B cell (primary cell): ENCODE results near the gene CCNA2. TPM values are rescaled to one million over a fixed set of nuclear protein-coding genes. Genes with fewer than 3 reads are reported as not detected.

Source experiments
- ATAC-seq: fragments of 200-7000 bp; cut with Tn5 transposase; one replicate; pipeline ENCODE4 v1.10.0; 2021; ENCODE audit warnings: low read depth, mild to moderate bottlenecking, moderate number of reproducible peaks, moderate library complexity
- CTCF ChIA-PET: fragments of 350-600 bp; sonication (Branson Sonifier 250); formaldehyde crosslinking; loops from one replicate; lab custom pipeline; 2021; ENCODE audit warnings: antibody characterized with exemption, inconsistent platforms; lab: Charles Lee
- POLR2A ChIA-PET: fragments of 350-600 bp; sonication (Branson Sonifier 250); formaldehyde crosslinking; loops from one replicate; lab custom pipeline; 2021; ENCODE audit warnings: antibody characterized with exemption; lab: Charles Lee
- DNase-seq: peaks from one replicate; pipeline ENCODE4 v3.0.0; 2013
- H2AFZ ChIP-seq: 2 replicates; pipeline ENCODE4 v1.6.1; 2012; ENCODE audit warnings: mild to moderate bottlenecking, low read depth, low read length; ENCODE audit not compliant: insufficient read depth, poor library complexity, severe bottlenecking
- H3K27ac ChIP-seq, 2 donors: 1 replicate in 1 of 2; 2 replicates in 1 of 2; pipeline ENCODE4 v1.5.1; 2012 to 2013; ENCODE audit warnings: low read length in 2 of 2, mild to moderate bottlenecking in 2 of 2, moderate library complexity in 1 of 2
- H3K27me3 ChIP-seq, 4 experiments: fragments of 200-600 bp in 1 of 4; sonication (generic) in 1 of 4; replicated peaks in 1 of 4; 1 replicate in 2 of 4; 2 replicates in 2 of 4; pipeline versions ENCODE4 v1.6.1 to v1.7.0; 2013 to 2016; ENCODE audit warnings: low read length in 3 of 4, mild to moderate bottlenecking in 2 of 4, mixed read lengths in 1 of 4, moderate library complexity in 1 of 4; ENCODE audit not compliant: insufficient read depth in 4 of 4, control insufficient read depth in 3 of 4; ENCODE audit errors: control extremely low read depth in 1 of 4
- H3K36me3 ChIP-seq, 2 experiments: replicated peaks in 1 of 2; 1 replicate in 1 of 2; 2 replicates in 1 of 2; pipeline versions ENCODE4 v1.6.1 to v1.7.1; 2013; ENCODE audit warnings: low read length in 1 of 2; ENCODE audit not compliant: insufficient read depth in 2 of 2, control insufficient read depth in 1 of 2; ENCODE audit errors: control extremely low read depth in 1 of 2, extremely low read depth in 1 of 2
- H3K4me1 ChIP-seq, 2 donors: fragments of 200-600 bp in 1 of 2; sonication (generic) in 1 of 2; 1 replicate in 1 of 2; 2 replicates in 1 of 2; pipeline versions ENCODE4 v1.5.1 to v1.6.1; 2013 to 2017; ENCODE audit warnings: low read length in 2 of 2; ENCODE audit not compliant: control insufficient read depth in 2 of 2, insufficient read depth in 2 of 2
- H3K4me2 ChIP-seq: replicated peaks from 2 replicates; pipeline ENCODE3; 2012; ENCODE audit warnings: mild to moderate bottlenecking, low read depth, low read length; ENCODE audit not compliant: poor library complexity, severe bottlenecking
- H3K4me3 ChIP-seq, 5 experiments: fragments of 200-600 bp in 1 of 5; sonication (generic) in 1 of 5; 1 replicate in 3 of 5; 2 replicates in 2 of 5; pipeline versions ENCODE4 v1.5.1 to v1.7.0; 2011 to 2016; ENCODE audit warnings: low read length in 4 of 5, mild to moderate bottlenecking in 4 of 5, low read depth in 2 of 5, control low read depth in 1 of 5, moderate library complexity in 1 of 5; ENCODE audit not compliant: insufficient read depth in 1 of 5; ENCODE audit errors: control extremely low read depth in 1 of 5, extremely low read depth in 1 of 5
- H3K79me2 ChIP-seq: fragments of 200-600 bp; sonication (generic); one replicate; pipeline ENCODE4 v1.6.0; 2016; ENCODE audit warnings: low read length; ENCODE audit not compliant: control insufficient read depth, insufficient read depth
- H3K9ac ChIP-seq: fragments of 200-600 bp; sonication (generic); 2 replicates; pipeline ENCODE4 v1.6.1; 2017; ENCODE audit warnings: mild to moderate bottlenecking, low read length, moderate library complexity
- H3K9me3 ChIP-seq, 3 donors: one replicate each; pipeline versions ENCODE4 v1.6.1 to v1.7.1; 2013; ENCODE audit warnings: low read length in 2 of 3; ENCODE audit not compliant: control insufficient read depth in 2 of 3, insufficient read depth in 1 of 3; ENCODE audit errors: control extremely low read depth in 1 of 3
- H4K20me1 ChIP-seq: 2 replicates; pipeline ENCODE4 v1.6.0; 2012; ENCODE audit warnings: mild to moderate bottlenecking, low read length; ENCODE audit not compliant: insufficient read depth, control insufficient read depth, poor library complexity, severe bottlenecking
- H3K27ac Mint-ChIP-seq: one replicate; pipeline ENCODE4 v1.8.0; 2021; ENCODE audit warnings: mixed read lengths
- H3K27me3 Mint-ChIP-seq: one replicate; pipeline ENCODE4 v1.8.0; 2021; ENCODE audit warnings: mixed read lengths
- H3K4me1 Mint-ChIP-seq: one replicate; pipeline ENCODE4 v1.8.0; 2021; ENCODE audit warnings: mixed read lengths
- H3K4me3 Mint-ChIP-seq: one replicate; pipeline ENCODE4 v1.8.0; 2021; ENCODE audit warnings: mixed read lengths
- H3K9me3 Mint-ChIP-seq: one replicate; pipeline ENCODE4 v1.8.0; 2022; ENCODE audit warnings: mixed read lengths; ENCODE audit not compliant: insufficient read depth
- EZH2 ChIP-seq: IDR thresholded peaks from 2 replicates; pipeline ENCODE4 v1.6.1; 2012; ENCODE audit warnings: borderline replicate concordance, low read depth, mild to moderate bottlenecking, moderate library complexity, low read length; ENCODE audit not compliant: insufficient read depth, poor library complexity, severe bottlenecking
- WGBS: methylation state at CpG from one replicate; pipeline ENCODE4 v1.1.5; 2013; ENCODE audit warnings: missing lambda C conversion rate; ENCODE audit not compliant: insufficient coverage; 5-methylcytosine and 5-hydroxymethylcytosine counted together
- intact Hi-C: fragments of 100-400 bp; cut with micrococcal nuclease; formaldehyde crosslinking; loops from one replicate; pipeline ENCODE4 v1.10.0; 2022
- polyA plus RNA-seq: library from polyadenylated mRNA; depleted of rRNA; stranded (reverse); fragments of >200 nt; gene quantifications from 2 replicates; pipeline ENCODE4 v1.2.3, GENCODE V29; 2012
- total RNA-seq, 2 donors: library from RNA; stranded (reverse); fragments of 120-200 nt in 1 of 2; gene quantifications; 1 replicate in 1 of 2; 2 replicates in 1 of 2; pipeline versions ENCODE4 v1.2.3 to v1.2.4, GENCODE V29; 2013 to 2022
- TF ChIP-seq, protein P1 (sequence below): fragments of 200-600 bp; IDR thresholded peaks from one replicate; pipeline ENCODE4 v1.8.0; 2022; ENCODE audit warnings: antibody characterized with exemption, mild to moderate bottlenecking

CCNA2 gene
- total and polyA plus RNA-seq, 2 donors (not counting 1 experiment from before 2014, with no cell fraction given): 0.84 to 0.94 TPM

DNA sequence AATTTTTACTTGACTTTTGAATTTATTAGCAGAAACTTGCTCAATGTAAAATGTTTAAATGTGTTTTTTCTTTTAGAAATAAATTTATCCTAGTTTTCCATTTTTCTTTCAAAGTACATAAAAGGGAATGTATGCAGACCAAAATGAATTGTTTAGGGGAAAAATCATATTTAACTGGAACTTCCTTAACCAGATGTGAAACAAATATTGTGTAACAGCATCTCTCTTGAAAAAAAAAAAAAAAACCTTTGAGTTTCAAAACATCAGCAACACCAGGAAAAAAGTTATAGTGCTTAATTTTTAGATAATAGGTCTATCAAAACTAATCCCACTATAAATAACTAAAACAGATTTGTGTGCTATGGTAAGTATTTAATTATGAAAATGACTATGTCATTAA lies 14.5 kb upstream of the CCNA2 start:
- no peak overlapping the region for H2AFZ ChIP-seq
- CTCF ChIA-PET: no interaction called here
- TF ChIP-seq, protein P1, sequence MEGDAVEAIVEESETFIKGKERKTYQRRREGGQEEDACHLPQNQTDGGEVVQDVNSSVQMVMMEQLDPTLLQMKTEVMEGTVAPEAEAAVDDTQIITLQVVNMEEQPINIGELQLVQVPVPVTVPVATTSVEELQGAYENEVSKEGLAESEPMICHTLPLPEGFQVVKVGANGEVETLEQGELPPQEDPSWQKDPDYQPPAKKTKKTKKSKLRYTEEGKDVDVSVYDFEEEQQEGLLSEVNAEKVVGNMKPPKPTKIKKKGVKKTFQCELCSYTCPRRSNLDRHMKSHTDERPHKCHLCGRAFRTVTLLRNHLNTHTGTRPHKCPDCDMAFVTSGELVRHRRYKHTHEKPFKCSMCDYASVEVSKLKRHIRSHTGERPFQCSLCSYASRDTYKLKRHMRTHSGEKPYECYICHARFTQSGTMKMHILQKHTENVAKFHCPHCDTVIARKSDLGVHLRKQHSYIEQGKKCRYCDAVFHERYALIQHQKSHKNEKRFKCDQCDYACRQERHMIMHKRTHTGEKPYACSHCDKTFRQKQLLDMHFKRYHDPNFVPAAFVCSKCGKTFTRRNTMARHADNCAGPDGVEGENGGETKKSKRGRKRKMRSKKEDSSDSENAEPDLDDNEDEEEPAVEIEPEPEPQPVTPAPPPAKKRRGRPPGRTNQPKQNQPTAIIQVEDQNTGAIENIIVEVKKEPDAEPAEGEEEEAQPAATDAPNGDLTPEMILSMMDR: no peak
- no peak for TF ChIP-seq EZH2
- ATAC-seq (no peak), DNase-seq (no peak)
- Mint-ChIP-seq H3K27me3 (no peaks in the 10 kb centered on the region), H3K9me3 (no peaks in the 10 kb centered on the region), H3K4me1 (no peaks in the 10 kb centered on the region), H3K27ac (no peak overlapping the region), H3K4me3 (no peak overlapping the region)
- no peaks in the 10 kb centered on the region for H3K4me1 ChIP-seq
- H3K4me3 ChIP-seq: no peak overlapping the region
- H3K79me2 ChIP-seq: no peaks in the 10 kb centered on the region
- H3K36me3 ChIP-seq: peaks cover 0 to 8% of the 10 kb centered on the region in 2 experiments
- no peak overlapping the region for H3K9ac ChIP-seq
- no peaks in the 10 kb centered on the region for H4K20me1 ChIP-seq
- no peaks in the 10 kb centered on the region for H3K9me3 ChIP-seq
- intact Hi-C loops: no loop called here
- no peak overlapping the region for H3K27ac ChIP-seq
- no peak overlapping the region for H3K4me2 ChIP-seq
- H3K27me3 ChIP-seq: no peaks in the 10 kb centered on the region
- POLR2A ChIA-PET: no interaction called here

DNA sequence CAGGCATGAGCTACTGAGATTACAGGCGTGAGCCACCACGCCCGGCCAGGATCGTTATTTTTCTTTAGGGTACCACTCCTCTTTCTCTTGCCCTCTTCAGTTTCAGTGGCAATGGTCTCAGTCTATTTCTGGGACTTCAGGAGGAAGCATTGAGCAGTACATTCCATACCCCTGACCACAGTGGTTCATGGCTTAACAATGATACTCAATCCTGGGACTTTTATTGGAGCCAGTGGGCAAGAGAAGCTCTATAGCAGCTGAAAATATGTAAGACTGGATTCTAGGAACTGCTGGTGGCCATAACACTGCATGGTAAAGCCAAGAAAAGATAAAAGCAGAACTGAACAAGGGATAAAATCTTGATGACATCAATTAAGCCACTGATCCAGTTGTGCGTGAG lies 5.8 kb upstream of the CCNA2 start:
- no peak overlapping the region for H3K9ac ChIP-seq
- no peak for DNase-seq
- H3K9me3 ChIP-seq: no peaks in the 10 kb centered on the region
- H3K79me2 ChIP-seq: no peaks in the 10 kb centered on the region
- H3K27me3 Mint-ChIP-seq: no peaks in the 10 kb centered on the region
- H3K4me3 ChIP-seq: no peak overlapping the region
- CTCF ChIA-PET: no interaction called here
- H4K20me1 ChIP-seq: no peaks in the 10 kb centered on the region
- POLR2A ChIA-PET: no interaction called here
- no peak overlapping the region for H2AFZ ChIP-seq
- intact Hi-C loops: no loop called here
- H3K27me3 ChIP-seq: no peaks in the 10 kb centered on the region
- H3K4me1 Mint-ChIP-seq: no peaks in the 10 kb centered on the region
- peaks cover 2 to 3% of the 10 kb centered on the region in 2 experiments for H3K36me3 ChIP-seq
- no peak for TF ChIP-seq EZH2
- TF ChIP-seq, protein P1: no peak
- no peaks in the 10 kb centered on the region for H3K4me1 ChIP-seq
- no peaks in the 10 kb centered on the region for H3K9me3 Mint-ChIP-seq
- no peak overlapping the region for H3K4me3 Mint-ChIP-seq
- no peak overlapping the region for H3K27ac ChIP-seq
- ATAC-seq: no peak
- no peak overlapping the region for H3K27ac Mint-ChIP-seq
- H3K4me2 ChIP-seq: no peak overlapping the region
- 97% methylated on average over 4 of the region's 5 CpGs for WGBS
